B cell (primary cell): ENCODE data around the gene SPRR3.

Experiments used
- EZH2 ChIP-seq: IDR thresholded peaks from 2 replicates; pipeline ENCODE4 v1.6.1; 2012; ENCODE audit warnings: borderline replicate concordance, low read depth, mild to moderate bottlenecking, moderate library complexity, low read length; ENCODE audit not compliant: insufficient read depth, poor library complexity, severe bottlenecking
- TF ChIP-seq, protein P1 (sequence below): fragments of 200-600 bp; IDR thresholded peaks from one replicate; pipeline ENCODE4 v1.8.0; 2022; ENCODE audit warnings: antibody characterized with exemption, mild to moderate bottlenecking

GRCh38 chr1:153049211-153049610 is 47.7 kb downstream of the SPRR3 start:
- TF ChIP-seq, protein P1, sequence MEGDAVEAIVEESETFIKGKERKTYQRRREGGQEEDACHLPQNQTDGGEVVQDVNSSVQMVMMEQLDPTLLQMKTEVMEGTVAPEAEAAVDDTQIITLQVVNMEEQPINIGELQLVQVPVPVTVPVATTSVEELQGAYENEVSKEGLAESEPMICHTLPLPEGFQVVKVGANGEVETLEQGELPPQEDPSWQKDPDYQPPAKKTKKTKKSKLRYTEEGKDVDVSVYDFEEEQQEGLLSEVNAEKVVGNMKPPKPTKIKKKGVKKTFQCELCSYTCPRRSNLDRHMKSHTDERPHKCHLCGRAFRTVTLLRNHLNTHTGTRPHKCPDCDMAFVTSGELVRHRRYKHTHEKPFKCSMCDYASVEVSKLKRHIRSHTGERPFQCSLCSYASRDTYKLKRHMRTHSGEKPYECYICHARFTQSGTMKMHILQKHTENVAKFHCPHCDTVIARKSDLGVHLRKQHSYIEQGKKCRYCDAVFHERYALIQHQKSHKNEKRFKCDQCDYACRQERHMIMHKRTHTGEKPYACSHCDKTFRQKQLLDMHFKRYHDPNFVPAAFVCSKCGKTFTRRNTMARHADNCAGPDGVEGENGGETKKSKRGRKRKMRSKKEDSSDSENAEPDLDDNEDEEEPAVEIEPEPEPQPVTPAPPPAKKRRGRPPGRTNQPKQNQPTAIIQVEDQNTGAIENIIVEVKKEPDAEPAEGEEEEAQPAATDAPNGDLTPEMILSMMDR, result no peak
- no peak for TF ChIP-seq EZH2
